ENCODE results near the gene DOCK8. TPM values are rescaled to one million over a fixed set of nuclear protein-coding genes. Genes with fewer than 3 reads are reported as not detected.

The DOCK8 gene
- total RNA-seq, 4 donors from 2014 or later: 5.1 to 15.1 (median 8.4) TPM

- H3K4me3 ChIP-seq (ENCODE audit: low read depth, poor library complexity, severe bottlenecking): no peak overlapping the region
- WGBS, 2 donors: 68 to 71% methylated on average over 2 of the region's 2 CpGs
- intact Hi-C loops (cut with DNase I; ENCODE audit: low total_unique reads): no loop called here
- TF ChIP-seq POLR2A (IDR thresholded peaks at IDR 0.05): no peak
- TF ChIP-seq, protein P1, sequence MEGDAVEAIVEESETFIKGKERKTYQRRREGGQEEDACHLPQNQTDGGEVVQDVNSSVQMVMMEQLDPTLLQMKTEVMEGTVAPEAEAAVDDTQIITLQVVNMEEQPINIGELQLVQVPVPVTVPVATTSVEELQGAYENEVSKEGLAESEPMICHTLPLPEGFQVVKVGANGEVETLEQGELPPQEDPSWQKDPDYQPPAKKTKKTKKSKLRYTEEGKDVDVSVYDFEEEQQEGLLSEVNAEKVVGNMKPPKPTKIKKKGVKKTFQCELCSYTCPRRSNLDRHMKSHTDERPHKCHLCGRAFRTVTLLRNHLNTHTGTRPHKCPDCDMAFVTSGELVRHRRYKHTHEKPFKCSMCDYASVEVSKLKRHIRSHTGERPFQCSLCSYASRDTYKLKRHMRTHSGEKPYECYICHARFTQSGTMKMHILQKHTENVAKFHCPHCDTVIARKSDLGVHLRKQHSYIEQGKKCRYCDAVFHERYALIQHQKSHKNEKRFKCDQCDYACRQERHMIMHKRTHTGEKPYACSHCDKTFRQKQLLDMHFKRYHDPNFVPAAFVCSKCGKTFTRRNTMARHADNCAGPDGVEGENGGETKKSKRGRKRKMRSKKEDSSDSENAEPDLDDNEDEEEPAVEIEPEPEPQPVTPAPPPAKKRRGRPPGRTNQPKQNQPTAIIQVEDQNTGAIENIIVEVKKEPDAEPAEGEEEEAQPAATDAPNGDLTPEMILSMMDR (IDR thresholded peaks at IDR 0.05): no peak
- no peak for DNase-seq (ENCODE audit: low spot score in 2 of 2)
Observed at GRCh38 chr9:316382-316965, 101.8 kb downstream of the DOCK8 start.

GRCh38 chr9:318646-319045, 104.0 kb downstream of the DOCK8 start:
- WGBS, 2 donors: 93 to 96% methylated on average over 4 of the region's 4 CpGs
- TF ChIP-seq, protein P1 (IDR thresholded peaks at IDR 0.05): no peak
- TF ChIP-seq POLR2A (IDR thresholded peaks at IDR 0.05): no peak
- DNase-seq (ENCODE audit: low spot score in 2 of 2): no peak
- intact Hi-C loops (cut with DNase I; ENCODE audit: low total_unique reads): no loop called here
- no peak overlapping the region for H3K4me3 ChIP-seq (ENCODE audit: low read depth, poor library complexity, severe bottlenecking)

- H3K4me3 ChIP-seq (ENCODE audit: low read depth, poor library complexity, severe bottlenecking): no peak overlapping the region
- TF ChIP-seq POLR2A (IDR thresholded peaks at IDR 0.05): no peak
- TF ChIP-seq, protein P1 (IDR thresholded peaks at IDR 0.05): no peak
- intact Hi-C loops (cut with DNase I; ENCODE audit: low total_unique reads): no loop called here
- 88 to 90% methylated on average over 1 of the region's 1 CpG for WGBS, 2 donors
- no peak for DNase-seq (ENCODE audit: low spot score in 2 of 2)
Observed at GRCh38 chr9:324971-325370, 110.3 kb downstream of the DOCK8 start.

DNA sequence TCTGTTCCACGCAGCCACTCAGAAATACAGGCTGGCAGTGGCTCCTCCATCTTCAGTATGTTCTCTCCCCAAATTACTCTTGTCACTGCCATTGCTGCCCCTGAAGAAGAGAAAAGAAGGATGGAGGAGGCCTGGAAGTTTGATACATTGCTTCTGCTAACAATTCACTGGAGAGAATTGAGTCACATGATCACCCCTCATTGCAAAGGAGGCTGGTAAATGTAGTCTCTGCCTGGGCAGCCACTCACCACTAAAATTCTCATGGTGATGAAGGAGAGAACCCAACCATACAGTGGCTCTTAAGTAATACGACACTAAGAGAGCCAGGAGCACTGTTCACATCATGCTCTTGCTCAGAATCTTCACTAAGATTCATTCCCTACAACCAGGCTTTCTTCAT, 112.0 kb downstream of the DOCK8 start:
- 93 to 98% methylated on average over 2 of the region's 2 CpGs for WGBS, 2 donors
- no peak for DNase-seq (ENCODE audit: low spot score in 2 of 2)
- TF ChIP-seq POLR2A (IDR thresholded peaks at IDR 0.05): no peak
- TF ChIP-seq, protein P1 (IDR thresholded peaks at IDR 0.05): no peak
- H3K4me3 ChIP-seq (ENCODE audit: low read depth, poor library complexity, severe bottlenecking): no peak overlapping the region
- intact Hi-C loops (cut with DNase I; ENCODE audit: low total_unique reads): no loop called here

GRCh38 chr9:328453-328852, 113.8 kb downstream of the DOCK8 start:
- DNase-seq (ENCODE audit: low spot score in 2 of 2): no peak
- no peak for TF ChIP-seq POLR2A (IDR thresholded peaks at IDR 0.05)
- TF ChIP-seq, protein P1 (IDR thresholded peaks at IDR 0.05): no peak
- no peak overlapping the region for H3K4me3 ChIP-seq (ENCODE audit: low read depth, poor library complexity, severe bottlenecking)
- WGBS, 2 donors: 50 to 67% methylated on average over 3 of the region's 3 CpGs
- intact Hi-C loops (cut with DNase I; ENCODE audit: low total_unique reads): no loop called here

DNA sequence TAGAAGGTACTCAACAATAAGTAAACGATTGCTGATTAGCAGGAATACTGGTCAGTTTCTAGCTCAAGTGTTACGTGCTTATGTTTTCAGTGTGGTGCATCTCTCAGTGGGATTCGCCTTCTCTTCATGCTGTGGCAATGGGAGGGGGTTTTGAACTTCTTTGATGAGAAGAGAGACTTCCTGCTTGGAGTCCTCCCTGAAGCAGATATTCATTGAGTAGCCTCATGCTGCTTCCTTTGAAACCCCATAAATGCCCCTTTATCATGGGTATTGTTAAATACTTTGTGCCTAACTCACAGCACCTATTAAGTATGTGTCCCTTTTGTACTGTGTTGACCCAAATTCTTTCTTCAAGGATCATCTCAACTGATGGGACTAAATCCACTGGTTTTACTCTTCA, 116.5 kb downstream of the DOCK8 start:
- WGBS, 2 donors: 81% methylated on average over 3 of the region's 3 CpGs
- no peak for TF ChIP-seq POLR2A (IDR thresholded peaks at IDR 0.05)
- TF ChIP-seq, protein P1 (IDR thresholded peaks at IDR 0.05): no peak
- intact Hi-C loops (cut with DNase I; ENCODE audit: low total_unique reads): no loop called here
- DNase-seq (ENCODE audit: low spot score in 2 of 2): no peak
- no peak overlapping the region for H3K4me3 ChIP-seq (ENCODE audit: low read depth, poor library complexity, severe bottlenecking)
